HG02840 (cell line): ENCODE results near the gene SCMH1.

Source experiments
- ATAC-seq: cut with Tn5 transposase; IDR thresholded peaks from one replicate; pipeline ENCODE4 v1.9.1; 2021; ENCODE audit warnings: mild to moderate bottlenecking, moderate library complexity, moderate number of reproducible peaks; ENCODE audit not compliant: unreplicated experiment, low FRiP score

Gene SCMH1

GRCh38 chr1:41241749-41242341, at the start of gene SCMH1:
Gene SCMH1 (minus strand): TSS chr1:41242306. CDS start chr1:41186133, 56,173 bp downstream.
- ATAC-seq = no peak

DNA sequence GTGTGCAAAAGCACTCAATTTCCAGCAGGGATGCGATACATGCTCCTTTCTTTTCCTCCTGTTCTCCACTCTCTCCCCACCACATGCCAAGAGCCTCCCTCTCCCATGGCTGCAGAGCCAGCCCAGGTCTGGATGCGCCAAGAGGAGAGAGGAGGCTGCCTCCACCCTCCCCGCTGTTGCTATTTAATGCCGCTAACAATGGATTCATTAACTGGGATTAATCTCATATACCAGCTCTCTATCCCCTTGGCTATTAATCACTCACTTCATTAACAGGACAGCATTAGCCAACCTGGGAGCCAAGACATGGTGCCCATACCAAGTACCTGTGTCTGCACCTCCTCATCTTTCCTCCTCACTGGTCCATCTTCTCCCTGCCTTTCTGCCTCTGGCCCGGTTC, 49.1 kb upstream of the SCMH1 start:
- no peak for ATAC-seq

GRCh38 chr1:41289196-41289595, 47.1 kb upstream of the SCMH1 start:
- no peak for ATAC-seq

- ATAC-seq = no peak
These were observed 44.9 kb upstream of the SCMH1 start for GRCh38 chr1:41286992-41287391.

GRCh38 chr1:41286486-41286885, 44.4 kb upstream of the SCMH1 start:
- ATAC-seq = no peak

- ATAC-seq = no peak
These were observed 43.7 kb upstream of the SCMH1 start for GRCh38 chr1:41285818-41286217.

- no peak for ATAC-seq
These were observed 42.0 kb upstream of the SCMH1 start for GRCh38 chr1:41284121-41284520.

- ATAC-seq = no peak
These were observed 40.7 kb upstream of the SCMH1 start for GRCh38 chr1:41282679-41283317.

DNA sequence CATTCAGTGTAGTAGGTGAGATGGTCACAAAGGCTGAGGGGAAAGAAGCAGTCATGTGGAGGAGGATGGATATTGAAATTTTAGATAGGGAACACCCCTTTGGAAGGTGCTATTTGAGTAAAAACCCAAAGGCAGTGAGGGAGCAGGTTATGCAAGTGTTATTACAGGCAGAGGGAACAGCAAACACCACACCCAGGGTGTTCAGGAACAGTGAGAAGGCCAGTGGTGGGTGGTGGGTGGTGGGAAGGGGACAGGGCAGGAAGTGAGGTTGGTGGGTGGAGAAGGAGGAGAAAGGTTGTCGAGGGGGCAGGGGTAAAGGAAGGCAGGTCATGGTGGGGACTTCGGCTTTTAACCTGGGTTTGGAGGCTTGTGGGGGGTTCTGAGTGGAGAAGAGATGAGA, 39.2 kb upstream of the SCMH1 start:
- no peak for ATAC-seq

GRCh38 chr1:41280202-41281032, 38.3 kb upstream of the SCMH1 start:
- no peak for ATAC-seq

DNA sequence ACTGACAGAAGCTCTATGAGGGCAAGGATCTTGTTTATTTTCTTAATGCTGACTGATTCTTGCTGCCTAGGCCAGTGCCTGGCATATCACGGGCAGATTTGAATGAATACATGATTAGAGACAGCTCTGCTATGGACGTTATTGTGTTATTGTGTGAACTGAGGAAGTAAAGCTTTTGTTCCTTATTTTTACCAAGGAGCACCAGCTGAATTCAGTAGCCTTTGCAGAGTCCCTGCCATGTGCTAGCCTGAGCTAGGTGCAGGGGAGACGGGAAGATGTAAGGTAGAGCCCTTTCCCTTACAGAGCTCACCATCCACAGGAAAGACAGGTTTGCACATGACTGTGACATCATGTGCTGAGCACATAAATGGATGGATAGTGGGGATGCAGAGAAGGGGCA, 36.0 kb upstream of the SCMH1 start:
- no peak for ATAC-seq

GRCh38 chr1:41277371-41277975, 35.4 kb upstream of the SCMH1 start:
- no peak for ATAC-seq

GRCh38 chr1:41275831-41276230, 33.7 kb upstream of the SCMH1 start:
- ATAC-seq = no peak

DNA sequence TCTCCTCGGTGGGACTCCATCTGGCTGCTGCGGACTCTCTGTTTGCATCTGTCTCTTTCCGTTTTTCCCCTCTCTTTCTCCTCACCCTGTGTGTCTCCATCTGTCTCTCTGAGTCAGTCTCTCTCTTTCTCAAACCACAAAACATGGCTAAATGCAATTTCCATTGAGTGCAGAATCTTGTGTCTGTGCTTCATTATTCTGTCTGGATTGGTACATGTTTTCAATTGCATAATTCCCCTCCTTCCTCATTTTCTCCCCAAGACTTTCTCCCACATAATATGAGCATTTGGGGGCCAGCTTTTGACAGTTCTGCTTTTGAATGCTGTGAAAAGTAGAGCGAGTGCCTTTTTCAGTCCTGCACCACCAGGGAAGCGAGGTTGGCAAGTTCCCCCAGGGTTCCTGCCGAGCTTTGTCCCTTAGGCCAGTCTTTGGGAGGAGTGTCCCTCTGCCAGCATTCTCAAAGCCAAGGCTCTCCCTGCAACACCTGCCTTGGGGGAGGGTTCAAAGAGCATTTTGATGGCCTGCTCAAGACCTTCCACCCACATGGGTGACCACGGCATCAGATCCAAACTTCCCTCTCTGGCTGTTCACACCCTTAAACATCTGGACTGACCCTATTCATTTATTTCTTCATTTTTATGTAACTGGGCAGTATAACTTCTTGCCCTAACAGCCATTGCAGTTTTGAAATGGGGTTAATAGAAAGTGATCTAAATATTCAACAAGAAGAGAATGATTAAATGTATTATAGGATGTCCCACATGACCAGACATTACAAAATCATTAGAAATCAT, 32.8 kb upstream of the SCMH1 start:
- no peak for ATAC-seq

GRCh38 chr1:41272601-41273000, 30.5 kb upstream of the SCMH1 start:
- ATAC-seq = no peak

DNA sequence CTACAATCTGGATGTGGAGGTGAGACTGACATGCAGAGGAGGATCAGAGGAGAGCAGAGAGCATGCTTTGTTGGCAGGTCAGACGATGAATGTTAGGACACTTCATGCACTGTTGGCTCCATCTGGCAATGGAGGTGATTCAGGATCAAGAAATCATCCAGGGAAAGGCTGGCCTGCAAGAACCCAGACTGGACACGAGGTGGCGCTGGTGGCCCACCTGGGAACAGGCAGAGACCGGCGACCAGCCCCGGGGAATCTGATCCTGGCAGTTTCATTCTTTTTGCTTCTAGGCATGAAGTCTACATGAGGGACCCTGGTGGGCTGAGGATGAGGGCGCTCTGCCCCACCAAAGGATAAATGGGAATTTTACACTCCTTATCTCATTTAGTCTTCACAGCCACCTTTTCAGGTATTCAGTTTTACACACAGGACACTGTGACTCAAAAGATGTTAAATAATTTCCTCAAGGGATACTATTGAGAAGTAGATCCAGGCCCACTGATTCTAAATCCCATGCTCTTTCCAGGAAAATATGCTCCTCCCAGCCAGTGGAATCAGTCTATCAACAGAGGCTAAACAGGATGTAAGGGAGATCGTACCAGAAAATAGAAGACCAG, 26.2 kb upstream of the SCMH1 start:
- no peak for ATAC-seq

DNA sequence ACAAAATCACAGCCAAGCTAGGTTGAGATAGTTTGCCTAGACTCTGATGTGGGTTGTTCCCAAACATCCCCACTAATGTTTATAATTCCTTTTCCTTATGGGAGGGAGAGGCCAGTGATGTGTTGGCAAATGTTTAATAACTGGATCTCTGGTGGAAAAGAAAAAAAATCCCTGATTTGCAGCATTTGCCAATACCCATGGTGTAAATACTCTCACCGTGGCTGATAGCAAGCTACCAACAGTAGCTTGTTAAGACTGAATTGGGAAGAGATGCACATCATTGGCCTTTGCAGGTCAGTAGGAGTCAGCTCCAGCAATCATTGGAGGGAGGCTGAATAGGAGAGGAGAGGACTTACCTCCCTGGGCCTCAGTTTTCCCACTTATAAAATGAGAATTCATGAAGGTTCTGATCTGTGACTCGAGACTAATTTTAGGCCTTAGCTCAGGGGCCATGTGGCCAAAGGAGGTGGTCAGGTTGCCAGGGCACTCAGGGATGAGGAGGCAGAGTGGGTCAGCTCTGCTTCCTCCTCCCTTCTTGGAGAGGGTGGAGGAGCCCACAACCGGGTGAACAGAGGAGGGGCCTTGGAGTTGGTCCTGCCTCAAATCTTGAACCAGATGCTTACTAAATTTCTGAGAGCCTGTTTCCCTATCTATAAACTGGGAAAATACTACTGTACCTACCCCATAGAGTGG, 20.0 kb upstream of the SCMH1 start:
- no peak for ATAC-seq

- no peak for ATAC-seq
These were observed 18.7 kb upstream of the SCMH1 start for GRCh38 chr1:41260768-41261167.

GRCh38 chr1:41259221-41259620, 17.1 kb upstream of the SCMH1 start:
- ATAC-seq = no peak
